OCI-LY7 (cell line): Measurements from ENCODE around the gene IRF7. TPM values are rescaled to one million over a fixed set of nuclear protein-coding genes. Genes with fewer than 3 reads are reported as not detected.

Experiments
- BruUV-seq: library from RNA; stranded (reverse); fragments of 400-500 nt; replicated peaks from 2 replicates; lab custom pipeline; 2021; lab: Mats Ljungman, UMichigan
- CTCF ChIA-PET: fragments of 300-600 bp; sonication (Branson Sonifier 250); formaldehyde crosslinking; loops from one replicate; lab custom pipeline; 2022; ENCODE audit warnings: antibody characterized with exemption; ENCODE audit not compliant: unreplicated experiment; lab: Charles Lee
- POLR2A ChIA-PET: fragments of 300-600 bp; sonication (Branson Sonifier 250); formaldehyde crosslinking; loops from one replicate; lab custom pipeline; 2022; ENCODE audit warnings: antibody characterized with exemption; lab: Charles Lee
- DNase-seq: peaks from one replicate; pipeline ENCODE4 v3.0.0-alpha.2; 2015; ENCODE audit warnings: low spot score
- H2AFZ ChIP-seq: fragments of 200-600 bp; sonication (generic), shearing (Covaris generic); 2 replicates; pipeline ENCODE4 v1.6.1; 2014; ENCODE audit warnings: mild to moderate bottlenecking, antibody characterized with exemption, low read length, moderate library complexity
- H3K27ac ChIP-seq: fragments of 200-600 bp; sonication (generic); 2 replicates; pipeline ENCODE4 v1.5.1; 2014; ENCODE audit warnings: mixed run types, low read depth, mild to moderate bottlenecking, moderate library complexity, low read length, inconsistent platforms; ENCODE audit not compliant: poor library complexity, severe bottlenecking
- H3K36me3 ChIP-seq: fragments of 200-600 bp; sonication (generic); 2 replicates; pipeline ENCODE4 v1.6.1; 2014; ENCODE audit warnings: mild to moderate bottlenecking, antibody characterized with exemption, low read length, moderate library complexity, mixed read lengths; ENCODE audit not compliant: insufficient read depth
- H3K4me1 ChIP-seq: fragments of 200-600 bp; sonication (generic); 2 replicates; pipeline ENCODE4 v1.5.1; 2014; ENCODE audit warnings: mild to moderate bottlenecking, low read length; ENCODE audit not compliant: insufficient read depth, poor library complexity, severe bottlenecking
- H3K4me2 ChIP-seq: fragments of 200-600 bp; sonication (generic); 2 replicates; pipeline ENCODE4 v1.6.1; 2014; ENCODE audit warnings: mild to moderate bottlenecking, low read length
- H3K4me3 ChIP-seq: fragments of 200-600 bp; sonication (generic); 2 replicates; pipeline ENCODE4 v1.5.1; 2014; ENCODE audit warnings: mild to moderate bottlenecking, low read depth, low read length; ENCODE audit not compliant: poor library complexity, severe bottlenecking
- H3K79me2 ChIP-seq: fragments of 200-600 bp; sonication (generic); 2 replicates; pipeline ENCODE4 v1.6.1; 2016; ENCODE audit warnings: low read depth, mild to moderate bottlenecking, low read length, moderate library complexity, mixed read lengths; ENCODE audit not compliant: insufficient read depth
- H3K9me2 ChIP-seq: fragments of 200-600 bp; sonication (generic); 2 replicates; pipeline ENCODE4 v1.6.1; 2016; ENCODE audit warnings: mild to moderate bottlenecking, low read length, mixed read lengths; ENCODE audit not compliant: insufficient read depth
- H3K9me3 ChIP-seq: fragments of 200-600 bp; sonication (generic); 2 replicates; pipeline ENCODE4 v1.6.1; 2014; ENCODE audit warnings: mild to moderate bottlenecking, mixed run types, low read length, mixed read lengths
- H4K20me1 ChIP-seq: fragments of 200-600 bp; sonication (generic); 2 replicates; pipeline ENCODE4 v1.6.1; 2014; ENCODE audit warnings: mild to moderate bottlenecking, antibody characterized with exemption, low read length, moderate library complexity, mixed read lengths; ENCODE audit not compliant: insufficient read depth
- EZH2phosphoT487 ChIP-seq: fragments of 200-600 bp; sonication (generic); IDR thresholded peaks from 2 replicates; pipeline ENCODE4 v1.6.1; 2018; ENCODE audit warnings: low read depth, borderline replicate concordance, mild to moderate bottlenecking, mixed run types, antibody characterized with exemption, low read length, moderate library complexity, mixed read lengths
- intact Hi-C: fragments of 100-400 bp; cut with micrococcal nuclease; formaldehyde crosslinking; loops from one replicate; pipeline ENCODE4 v1.10.0; 2022; ENCODE audit not compliant: unreplicated experiment
- total RNA-seq, 2 experiments: library from RNA; depleted of rRNA in 1 of 2; stranded (reverse); fragments of >200 nt in 1 of 2; shearing (Covaris generic) in 1 of 2; gene quantifications; 2 replicates each; pipeline ENCODE4 v1.2.3, GENCODE V29; 2014 to 2022
- TF ChIP-seq, protein P1 (sequence below): fragments of 200-600 bp; sonication (generic); conservative IDR thresholded peaks from 2 replicates; pipeline ENCODE4 v1.5.1; 2014; ENCODE audit warnings: mild to moderate bottlenecking, antibody characterized with exemption, low read length, moderate library complexity, mixed read lengths

The IRF7 gene
- total RNA-seq, 2 experiments from 2014 or later: 15.8 to 18.7 TPM

DNA sequence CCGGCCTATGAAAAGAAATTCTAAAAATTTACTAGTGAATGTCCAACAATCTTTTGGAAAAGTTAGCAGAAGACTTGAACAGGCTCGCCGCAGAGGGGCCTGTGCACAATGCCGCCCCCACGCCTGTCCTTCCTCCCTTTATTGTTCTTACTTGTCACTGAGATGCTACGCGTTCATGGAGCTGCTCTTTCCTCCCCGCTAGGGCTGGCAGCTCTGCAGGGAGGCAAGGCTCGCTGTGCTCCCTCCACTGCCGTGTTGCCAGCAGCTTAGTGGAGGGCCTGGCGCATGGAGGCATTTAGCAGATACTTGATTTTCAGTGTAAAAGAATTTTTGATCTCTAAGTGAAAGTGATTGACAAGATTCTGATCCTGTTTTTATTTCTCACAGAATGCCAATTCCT is 24.8 kb downstream of the IRF7 start:
- Histone ChIP-seq H3K9me3 (no peaks in the 10 kb centered on the region), H3K4me2 (no peak overlapping the region), H4K20me1 (no peaks in the 10 kb centered on the region), H3K4me1 (no peaks in the 10 kb centered on the region), H3K79me2 (no peaks in the 10 kb centered on the region), H3K4me3 (no peak overlapping the region), H3K36me3 (peaks cover 94% of the 10 kb centered on the region), H3K9me2 (no peaks in the 10 kb centered on the region), H3K27ac (no peak overlapping the region), H2AFZ (no peak overlapping the region)
- intact Hi-C loops: no loop called here
- CTCF ChIA-PET: interaction anchor here (0.6 kb wide), 1 partner anchor 135 kb away, joined by 3 read pairs; no protein-coding TSS in a partner anchor
- no peak for DNase-seq
- BruUV-seq: no TSS peak
- POLR2A ChIA-PET: interaction anchor here (0.7 kb wide), 2 partner anchors 12 to 19 kb away, joined by 5 to 6 read pairs; no protein-coding TSS in a partner anchor
- TF ChIP-seq EZH2phosphoT487: no peak
- TF ChIP-seq, protein P1, sequence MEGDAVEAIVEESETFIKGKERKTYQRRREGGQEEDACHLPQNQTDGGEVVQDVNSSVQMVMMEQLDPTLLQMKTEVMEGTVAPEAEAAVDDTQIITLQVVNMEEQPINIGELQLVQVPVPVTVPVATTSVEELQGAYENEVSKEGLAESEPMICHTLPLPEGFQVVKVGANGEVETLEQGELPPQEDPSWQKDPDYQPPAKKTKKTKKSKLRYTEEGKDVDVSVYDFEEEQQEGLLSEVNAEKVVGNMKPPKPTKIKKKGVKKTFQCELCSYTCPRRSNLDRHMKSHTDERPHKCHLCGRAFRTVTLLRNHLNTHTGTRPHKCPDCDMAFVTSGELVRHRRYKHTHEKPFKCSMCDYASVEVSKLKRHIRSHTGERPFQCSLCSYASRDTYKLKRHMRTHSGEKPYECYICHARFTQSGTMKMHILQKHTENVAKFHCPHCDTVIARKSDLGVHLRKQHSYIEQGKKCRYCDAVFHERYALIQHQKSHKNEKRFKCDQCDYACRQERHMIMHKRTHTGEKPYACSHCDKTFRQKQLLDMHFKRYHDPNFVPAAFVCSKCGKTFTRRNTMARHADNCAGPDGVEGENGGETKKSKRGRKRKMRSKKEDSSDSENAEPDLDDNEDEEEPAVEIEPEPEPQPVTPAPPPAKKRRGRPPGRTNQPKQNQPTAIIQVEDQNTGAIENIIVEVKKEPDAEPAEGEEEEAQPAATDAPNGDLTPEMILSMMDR: no peak

DNA sequence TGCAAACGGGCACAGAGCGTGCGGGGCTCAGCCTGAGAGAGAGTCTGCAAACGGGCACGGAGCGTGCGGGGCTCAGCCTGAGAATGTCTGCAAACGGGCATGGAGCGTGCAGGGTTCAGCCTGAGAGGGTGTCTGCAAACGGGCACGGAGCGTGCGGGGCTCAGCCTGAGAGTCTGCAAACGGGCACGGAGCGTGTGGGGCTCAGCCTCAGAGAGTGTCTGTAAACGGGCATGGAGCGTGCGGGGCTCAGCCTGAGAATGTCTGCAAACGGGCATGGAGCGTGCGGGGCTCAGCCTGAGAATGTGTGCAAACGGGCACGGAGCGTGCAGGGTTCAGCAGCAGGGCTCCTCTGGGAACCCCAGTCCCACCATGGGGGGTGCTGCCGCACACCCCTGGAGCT is 26.0 kb downstream of the IRF7 start:
- H3K27ac ChIP-seq: no peak overlapping the region
- DNase-seq: no peak
- no peak overlapping the region for H2AFZ ChIP-seq
- H4K20me1 ChIP-seq: no peaks in the 10 kb centered on the region
- no peak overlapping the region for H3K4me2 ChIP-seq
- H3K4me3 ChIP-seq: no peak overlapping the region
- H3K36me3 ChIP-seq: peaks cover 84% of the 10 kb centered on the region
- H3K79me2 ChIP-seq: no peaks in the 10 kb centered on the region
- CTCF ChIA-PET: no interaction called here
- TF ChIP-seq, protein P1: no peak
- TF ChIP-seq EZH2phosphoT487: no peak
- POLR2A ChIA-PET: no interaction called here
- H3K4me1 ChIP-seq: no peaks in the 10 kb centered on the region
- intact Hi-C loops: no loop called here
- H3K9me3 ChIP-seq: no peaks in the 10 kb centered on the region
- no peaks in the 10 kb centered on the region for H3K9me2 ChIP-seq
- BruUV-seq: no TSS peak

DNA sequence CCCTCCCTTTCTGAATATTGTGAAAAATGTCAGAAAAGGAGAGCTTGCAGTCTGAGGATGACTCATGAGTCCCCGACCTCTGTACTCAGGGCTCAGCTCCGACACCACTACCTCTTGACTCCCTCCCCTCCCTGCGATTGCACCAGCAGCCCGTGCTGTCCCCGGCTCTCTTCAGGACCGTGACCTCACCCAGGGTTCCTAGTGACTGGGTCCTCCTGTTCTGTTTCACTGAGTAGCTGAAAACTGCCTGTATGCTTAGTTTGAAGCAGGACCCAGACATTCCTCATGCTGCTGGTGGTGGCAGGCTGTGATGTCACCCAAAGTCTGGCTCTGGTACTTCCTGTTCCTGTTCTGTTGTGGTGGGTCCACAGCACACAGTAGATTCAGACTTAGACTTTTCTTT is 27.8 kb downstream of the IRF7 start:
- H3K36me3 ChIP-seq: peaks cover 83% of the 10 kb centered on the region
- BruUV-seq: no TSS peak
- intact Hi-C loops: no loop called here
- no peaks in the 10 kb centered on the region for H4K20me1 ChIP-seq
- DNase-seq: no peak
- no peak overlapping the region for H3K27ac ChIP-seq
- CTCF ChIA-PET: interaction anchor here (0.5 kb wide), 1 partner anchor 456 kb away, joined by 11 read pairs; no protein-coding TSS in a partner anchor
- no peaks in the 10 kb centered on the region for H3K9me3 ChIP-seq
- H3K4me3 ChIP-seq: no peak overlapping the region
- H3K79me2 ChIP-seq: no peaks in the 10 kb centered on the region
- H3K9me2 ChIP-seq: no peaks in the 10 kb centered on the region
- no peak overlapping the region for H3K4me2 ChIP-seq
- TF ChIP-seq, protein P1: no peak
- TF ChIP-seq EZH2phosphoT487: no peak
- H2AFZ ChIP-seq: no peak overlapping the region
- POLR2A ChIA-PET: no interaction called here
- no peaks in the 10 kb centered on the region for H3K4me1 ChIP-seq
